HepG2 (cell line): ENCODE results near the gene CPNE2. TPM values are rescaled to one million over a fixed set of nuclear protein-coding genes. Genes with fewer than 3 reads are reported as not detected.
A peak's percentile ranks its signal among the peaks of the same experiment; 100 is the strongest.

Experiments used
- CENPX ChIP-seq: sonication (generic); formaldehyde crosslinking; IDR thresholded peaks from 2 replicates; pipeline ENCODE4 v1.9.0; 2021; ENCODE audit warnings: mild to moderate bottlenecking, missing genetic modification reagents, moderate library complexity
- EED ChIP-seq: sonication (generic); formaldehyde crosslinking; IDR thresholded peaks from 2 replicates; pipeline ENCODE4 v1.5.0; 2020; ENCODE audit warnings: mild to moderate bottlenecking, missing genetic modification reagents
- HDAC6 ChIP-seq: fragments of 200-600 bp; sonication (generic); IDR thresholded peaks from 2 replicates; pipeline ENCODE4 v1.7.0; 2017; ENCODE audit warnings: mild to moderate bottlenecking, antibody characterized with exemption, low read length, low read depth
- HNF4G ChIP-seq, 2 experiments: sonication (generic) in 1 of 2; formaldehyde crosslinking in 1 of 2; IDR thresholded peaks; 2 replicates each; pipeline versions ENCODE4 v1.4.0 to v1.6.1; 2011 to 2020; ENCODE audit warnings: borderline replicate concordance in 2 of 2, low read depth in 2 of 2, mild to moderate bottlenecking in 2 of 2, low read length in 1 of 2, missing genetic modification reagents in 1 of 2, moderate library complexity in 1 of 2
- NR2F2 ChIP-seq: IDR thresholded peaks from 2 replicates; pipeline ENCODE4 v1.6.1; 2012; ENCODE audit warnings: low read depth, inconsistent platforms, borderline replicate concordance
- NRL ChIP-seq: sonication (generic); formaldehyde crosslinking; IDR thresholded peaks from 2 replicates; pipeline ENCODE4 v1.5.0; 2020; ENCODE audit warnings: missing genetic modification reagents, mild to moderate bottlenecking, moderate library complexity, borderline replicate concordance
- SETDB1 ChIP-seq: sonication (generic); formaldehyde crosslinking; IDR thresholded peaks from 2 replicates; pipeline ENCODE4 v1.5.1; 2020; ENCODE audit warnings: missing genetic modification reagents, mild to moderate bottlenecking, borderline replicate concordance
- SMAD3 ChIP-seq: sonication (generic); formaldehyde crosslinking; IDR thresholded peaks from 2 replicates; pipeline ENCODE4 v1.4.0; 2020; ENCODE audit warnings: missing genetic modification reagents
- SRF ChIP-seq: IDR thresholded peaks from 2 replicates; pipeline ENCODE4 v1.6.1; 2011; ENCODE audit warnings: mild to moderate bottlenecking, low read depth, low read length, moderate library complexity
- YEATS2 ChIP-seq: sonication (generic); formaldehyde crosslinking; IDR thresholded peaks from 2 replicates; pipeline ENCODE4 v1.4.0; 2020; ENCODE audit warnings: missing genetic modification reagents, borderline replicate concordance
- YEATS4 ChIP-seq: sonication (generic); formaldehyde crosslinking; IDR thresholded peaks from 2 replicates; pipeline ENCODE4 v1.4.0; 2020; ENCODE audit warnings: missing genetic modification reagents, borderline replicate concordance
- ZBTB21 ChIP-seq: sonication (generic); formaldehyde crosslinking; IDR thresholded peaks from 2 replicates; pipeline ENCODE4 v1.4.0; 2020; ENCODE audit warnings: missing genetic modification reagents
- ZNF567 ChIP-seq: sonication (generic); formaldehyde crosslinking; IDR thresholded peaks from 2 replicates; pipeline ENCODE4 v1.8.1; 2023; ENCODE audit warnings: mild to moderate bottlenecking, missing genetic modification reagents, borderline replicate concordance
- ZNF788 ChIP-seq: sonication (generic); formaldehyde crosslinking; IDR thresholded peaks from 2 replicates; pipeline ENCODE4 v1.5.0; 2020; ENCODE audit warnings: mild to moderate bottlenecking, missing genetic modification reagents, borderline replicate concordance
- ZSCAN20 ChIP-seq: sonication (generic); formaldehyde crosslinking; IDR thresholded peaks from 2 replicates; pipeline ENCODE4 v1.4.0; 2020; ENCODE audit warnings: missing genetic modification reagents, mild to moderate bottlenecking, borderline replicate concordance
- polyA plus RNA-seq, 8 experiments: library from polyadenylated mRNA; depleted of rRNA in 3 of 8; stranded (reverse) in 7 of 8; unstranded in 1 of 8; fragments of >200 nt; fragmentation: Illumina TruSeq in 4 of 8; extraction: Trizol in 4 of 8; gene quantifications; 2 replicates each; pipeline versions ENCODE4 v1.2.1 to v1.2.3, GENCODE V29; 2011 to 2016; ENCODE audit warnings: low read depth in 4 of 8, missing spikeins in 1 of 8, mixed read lengths in 1 of 8; ENCODE audit not compliant: insufficient read depth in 1 of 8
- total RNA-seq, 5 experiments: library from RNA; depleted of rRNA; stranded (reverse); fragments of >200 nt; fragmentation: Illumina TruSeq; extraction: Trizol; gene quantifications; 2 replicates each; pipeline ENCODE4 v1.2.3, GENCODE V29; 2016; ENCODE audit warnings: low read depth in 1 of 5
- TF ChIP-seq, protein P1 (sequence below): sonication (generic); formaldehyde crosslinking; IDR thresholded peaks from 2 replicates; pipeline ENCODE4 v1.9.0; 2022; ENCODE audit warnings: missing genetic modification reagents, mild to moderate bottlenecking, borderline replicate concordance
- TF ChIP-seq, protein P2 (sequence below): sonication (generic); formaldehyde crosslinking; IDR thresholded peaks from 2 replicates; pipeline ENCODE4 v1.4.0; 2020; ENCODE audit warnings: missing genetic modification reagents
- TF ChIP-seq, protein P3 (sequence below): sonication (generic); formaldehyde crosslinking; IDR thresholded peaks from 2 replicates; pipeline ENCODE4 v1.4.0; 2020; ENCODE audit warnings: missing genetic modification reagents
- TF ChIP-seq, protein P4 (sequence below): sonication (generic); formaldehyde crosslinking; IDR thresholded peaks from 2 replicates; pipeline ENCODE4 v1.8.0; 2022; ENCODE audit warnings: mild to moderate bottlenecking, missing genetic modification reagents; ENCODE audit not compliant: insufficient replicate concordance
- TF ChIP-seq, protein P5 (sequence below): IDR thresholded peaks from 2 replicates; pipeline ENCODE4 v1.6.1; 2016; ENCODE audit warnings: missing compliant biosample characterization, missing genetic modification reagents, borderline replicate concordance

CPNE2 gene
- total and polyA plus RNA-seq, 2 of the 13 experiments (the other 11 are each of a cell fraction or from before 2014, with no cell fraction given): 10.6 to 23.3 TPM

DNA sequence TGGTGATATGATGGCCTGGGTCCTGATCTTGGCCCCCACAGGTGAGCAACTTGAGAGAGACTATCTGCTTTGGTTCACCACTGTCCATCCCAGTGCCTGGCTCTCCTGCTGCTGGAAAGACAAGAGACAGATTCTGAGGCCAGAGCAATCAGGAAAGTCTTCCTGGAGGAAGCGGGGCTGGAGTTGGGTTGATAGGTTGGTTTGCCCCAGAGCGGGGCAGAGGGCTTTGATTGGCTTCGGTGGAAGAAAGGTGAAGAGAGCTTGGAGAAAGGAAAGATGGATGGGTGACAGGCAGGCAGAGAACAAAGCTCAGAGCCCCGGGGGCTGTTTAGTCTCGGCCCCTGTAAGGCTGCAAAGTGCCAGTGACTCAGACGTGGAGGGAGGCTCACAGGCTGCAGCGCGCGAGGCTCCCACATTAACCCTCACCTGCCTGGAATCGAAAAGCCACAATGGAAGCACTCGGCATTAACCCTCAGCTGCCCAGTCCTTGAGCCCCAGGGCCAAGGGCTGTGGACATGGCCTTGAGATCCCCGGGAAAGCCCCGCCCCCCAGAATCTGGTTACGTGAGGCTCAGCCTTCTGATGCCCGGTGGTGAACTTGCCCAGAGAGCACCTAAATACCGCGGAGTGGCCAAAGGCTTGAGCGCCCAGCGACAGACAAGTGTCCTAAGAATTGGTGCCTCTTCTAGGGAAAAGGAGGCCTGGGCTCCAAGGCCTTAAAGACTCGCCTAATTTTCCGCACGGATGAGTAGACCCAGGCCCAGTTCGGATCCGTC lies 996 bp upstream of the CPNE2 start (continued):
- TF ChIP-seq YEATS2 (no peak), SETDB1 (CRISPR knock-in tag) (no peak), HNF4G (IDR thresholded peaks at IDR 0.05; ENCODE audit: borderline replicate concordance, low read depth, low read length) (no peak), HNF4G (CRISPR knock-in tag; IDR thresholded peaks at IDR 0.05; ENCODE audit: borderline replicate concordance, low read depth) (no peak), ZBTB21 (CRISPR knock-in tag) (no peak), CENPX (no peak), NRL (CRISPR knock-in tag) (0 out of 2 replicates have a peak, but pooled peaks have one; percentile 18), ZNF567 (CRISPR knock-in tag) (0 out of 2 replicates have a peak, but pooled peaks have one; percentile 51), SMAD3 (no peak), SRF (no peak), EED (CRISPR knock-in tag) (no peak), NR2F2 (no peak), YEATS4 (CRISPR knock-in tag) (no peak), HDAC6 (no peak), ZNF788 (CRISPR knock-in tag) (no peak; the same call in 1 of the 2 replicates), ZSCAN20 (CRISPR knock-in tag) (no peak)
- TF ChIP-seq, protein P1, sequence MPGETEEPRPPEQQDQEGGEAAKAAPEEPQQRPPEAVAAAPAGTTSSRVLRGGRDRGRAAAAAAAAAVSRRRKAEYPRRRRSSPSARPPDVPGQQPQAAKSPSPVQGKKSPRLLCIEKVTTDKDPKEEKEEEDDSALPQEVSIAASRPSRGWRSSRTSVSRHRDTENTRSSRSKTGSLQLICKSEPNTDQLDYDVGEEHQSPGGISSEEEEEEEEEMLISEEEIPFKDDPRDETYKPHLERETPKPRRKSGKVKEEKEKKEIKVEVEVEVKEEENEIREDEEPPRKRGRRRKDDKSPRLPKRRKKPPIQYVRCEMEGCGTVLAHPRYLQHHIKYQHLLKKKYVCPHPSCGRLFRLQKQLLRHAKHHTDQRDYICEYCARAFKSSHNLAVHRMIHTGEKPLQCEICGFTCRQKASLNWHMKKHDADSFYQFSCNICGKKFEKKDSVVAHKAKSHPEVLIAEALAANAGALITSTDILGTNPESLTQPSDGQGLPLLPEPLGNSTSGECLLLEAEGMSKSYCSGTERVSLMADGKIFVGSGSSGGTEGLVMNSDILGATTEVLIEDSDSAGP: peak; percentile 33; the same call in 1 of the 2 replicates
- TF ChIP-seq, protein P2, sequence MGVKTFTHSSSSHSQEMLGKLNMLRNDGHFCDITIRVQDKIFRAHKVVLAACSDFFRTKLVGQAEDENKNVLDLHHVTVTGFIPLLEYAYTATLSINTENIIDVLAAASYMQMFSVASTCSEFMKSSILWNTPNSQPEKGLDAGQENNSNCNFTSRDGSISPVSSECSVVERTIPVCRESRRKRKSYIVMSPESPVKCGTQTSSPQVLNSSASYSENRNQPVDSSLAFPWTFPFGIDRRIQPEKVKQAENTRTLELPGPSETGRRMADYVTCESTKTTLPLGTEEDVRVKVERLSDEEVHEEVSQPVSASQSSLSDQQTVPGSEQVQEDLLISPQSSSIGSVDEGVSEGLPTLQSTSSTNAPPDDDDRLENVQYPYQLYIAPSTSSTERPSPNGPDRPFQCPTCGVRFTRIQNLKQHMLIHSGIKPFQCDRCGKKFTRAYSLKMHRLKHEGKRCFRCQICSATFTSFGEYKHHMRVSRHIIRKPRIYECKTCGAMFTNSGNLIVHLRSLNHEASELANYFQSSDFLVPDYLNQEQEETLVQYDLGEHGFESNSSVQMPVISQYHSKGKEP: no peak
- TF ChIP-seq, protein P3, sequence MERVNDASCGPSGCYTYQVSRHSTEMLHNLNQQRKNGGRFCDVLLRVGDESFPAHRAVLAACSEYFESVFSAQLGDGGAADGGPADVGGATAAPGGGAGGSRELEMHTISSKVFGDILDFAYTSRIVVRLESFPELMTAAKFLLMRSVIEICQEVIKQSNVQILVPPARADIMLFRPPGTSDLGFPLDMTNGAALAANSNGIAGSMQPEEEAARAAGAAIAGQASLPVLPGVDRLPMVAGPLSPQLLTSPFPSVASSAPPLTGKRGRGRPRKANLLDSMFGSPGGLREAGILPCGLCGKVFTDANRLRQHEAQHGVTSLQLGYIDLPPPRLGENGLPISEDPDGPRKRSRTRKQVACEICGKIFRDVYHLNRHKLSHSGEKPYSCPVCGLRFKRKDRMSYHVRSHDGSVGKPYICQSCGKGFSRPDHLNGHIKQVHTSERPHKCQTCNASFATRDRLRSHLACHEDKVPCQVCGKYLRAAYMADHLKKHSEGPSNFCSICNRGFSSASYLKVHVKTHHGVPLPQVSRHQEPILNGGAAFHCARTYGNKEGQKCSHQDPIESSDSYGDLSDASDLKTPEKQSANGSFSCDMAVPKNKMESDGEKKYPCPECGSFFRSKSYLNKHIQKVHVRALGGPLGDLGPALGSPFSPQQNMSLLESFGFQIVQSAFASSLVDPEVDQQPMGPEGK: peak; percentile 78
- TF ChIP-seq, protein P4, sequence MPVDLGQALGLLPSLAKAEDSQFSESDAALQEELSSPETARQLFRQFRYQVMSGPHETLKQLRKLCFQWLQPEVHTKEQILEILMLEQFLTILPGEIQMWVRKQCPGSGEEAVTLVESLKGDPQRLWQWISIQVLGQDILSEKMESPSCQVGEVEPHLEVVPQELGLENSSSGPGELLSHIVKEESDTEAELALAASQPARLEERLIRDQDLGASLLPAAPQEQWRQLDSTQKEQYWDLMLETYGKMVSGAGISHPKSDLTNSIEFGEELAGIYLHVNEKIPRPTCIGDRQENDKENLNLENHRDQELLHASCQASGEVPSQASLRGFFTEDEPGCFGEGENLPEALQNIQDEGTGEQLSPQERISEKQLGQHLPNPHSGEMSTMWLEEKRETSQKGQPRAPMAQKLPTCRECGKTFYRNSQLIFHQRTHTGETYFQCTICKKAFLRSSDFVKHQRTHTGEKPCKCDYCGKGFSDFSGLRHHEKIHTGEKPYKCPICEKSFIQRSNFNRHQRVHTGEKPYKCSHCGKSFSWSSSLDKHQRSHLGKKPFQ (CRISPR knock-in tag): peak; percentile 39
- TF ChIP-seq, protein P5, sequence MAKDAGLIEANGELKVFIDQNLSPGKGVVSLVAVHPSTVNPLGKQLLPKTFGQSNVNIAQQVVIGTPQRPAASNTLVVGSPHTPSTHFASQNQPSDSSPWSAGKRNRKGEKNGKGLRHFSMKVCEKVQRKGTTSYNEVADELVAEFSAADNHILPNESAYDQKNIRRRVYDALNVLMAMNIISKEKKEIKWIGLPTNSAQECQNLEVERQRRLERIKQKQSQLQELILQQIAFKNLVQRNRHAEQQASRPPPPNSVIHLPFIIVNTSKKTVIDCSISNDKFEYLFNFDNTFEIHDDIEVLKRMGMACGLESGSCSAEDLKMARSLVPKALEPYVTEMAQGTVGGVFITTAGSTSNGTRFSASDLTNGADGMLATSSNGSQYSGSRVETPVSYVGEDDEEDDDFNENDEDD (CRISPR knock-in tag): peak; percentile 49; the same call in 1 of the 2 replicates
